ENCODE data around the gene WSCD1.

The WSCD1 gene

GRCh38 chr17:6088141-6088540 lies 18.0 kb downstream of the WSCD1 start:
- DNase-seq, result no peak

GRCh38 chr17:6090253-6090652 lies 20.1 kb downstream of the WSCD1 start:
- no peak for DNase-seq

GRCh38 chr17:6092182-6092902 lies 22.2 kb downstream of the WSCD1 start:
- no peak for DNase-seq

- DNase-seq, result no peak
Observed at GRCh38 chr17:6092903-6093468, 22.8 kb downstream of the WSCD1 start.

GRCh38 chr17:6094453-6094852 lies 24.3 kb downstream of the WSCD1 start:
- DNase-seq, result no peak

GRCh38 chr17:6094926-6095325 lies 24.7 kb downstream of the WSCD1 start:
- no peak for DNase-seq

- DNase-seq, result no peak
Observed at GRCh38 chr17:6095501-6095900, 25.3 kb downstream of the WSCD1 start.

- no peak for DNase-seq
Observed at GRCh38 chr17:6096201-6097004, 26.2 kb downstream of the WSCD1 start.

GRCh38 chr17:6097005-6097279 lies 26.8 kb downstream of the WSCD1 start:
- no peak for DNase-seq

- no peak for DNase-seq
Observed at GRCh38 chr17:6098050-6098822, 28.1 kb downstream of the WSCD1 start.

GRCh38 chr17:6098823-6099180 lies 28.6 kb downstream of the WSCD1 start:
- no peak for DNase-seq

GRCh38 chr17:6099492-6099891 lies 29.3 kb downstream of the WSCD1 start:
- no peak for DNase-seq

GRCh38 chr17:6100146-6100545 lies 30.0 kb downstream of the WSCD1 start:
- no peak for DNase-seq

- DNase-seq, result no peak
Observed at GRCh38 chr17:6100891-6101500, 30.8 kb downstream of the WSCD1 start.

GRCh38 chr17:6101706-6102105 lies 31.5 kb downstream of the WSCD1 start:
- no peak for DNase-seq

- no peak for DNase-seq
Observed at GRCh38 chr17:6102615-6103014, 32.4 kb downstream of the WSCD1 start.

GRCh38 chr17:6104956-6105648 lies 34.9 kb downstream of the WSCD1 start:
- no peak for DNase-seq

GRCh38 chr17:6105649-6106007 lies 35.4 kb downstream of the WSCD1 start:
- no peak for DNase-seq

GRCh38 chr17:6106212-6106611 lies 36.0 kb downstream of the WSCD1 start:
- no peak for DNase-seq

GRCh38 chr17:6107791-6108190 lies 37.6 kb downstream of the WSCD1 start:
- no peak for DNase-seq

GRCh38 chr17:6108382-6108781 lies 38.2 kb downstream of the WSCD1 start:
- no peak for DNase-seq

- no peak for DNase-seq
Observed at GRCh38 chr17:6108987-6109386, 38.8 kb downstream of the WSCD1 start.

GRCh38 chr17:6109536-6109935 lies 39.4 kb downstream of the WSCD1 start:
- no peak for DNase-seq

Measured in activated CD4-positive, alpha-beta T cell treated with anti-CD3 and anti-CD28 coated beads, Interleukin-2, amount 50 U/mL, for 4 hours (primary cell).